HepG2 (cell line): ENCODE data around the gene AIF1. TPM values are rescaled to one million over a fixed set of nuclear protein-coding genes. Genes with fewer than 3 reads are reported as not detected.

Experiments
- BHLHE40 ChIP-seq: IDR thresholded peaks from 2 replicates; pipeline ENCODE4 v1.6.1; 2011; ENCODE audit warnings: low read length, improper control_type of control experiment
- FOXO1 ChIP-seq: sonication (generic); formaldehyde crosslinking; IDR thresholded peaks from 2 replicates; pipeline ENCODE4 v1.4.0; 2020; ENCODE audit warnings: missing genetic modification reagents
- FOXP4 ChIP-seq: sonication (generic); formaldehyde crosslinking; IDR thresholded peaks from 2 replicates; pipeline ENCODE4 v1.4.0; 2020; ENCODE audit warnings: missing genetic modification reagents
- HOXA9 ChIP-seq: sonication (generic); formaldehyde crosslinking; IDR thresholded peaks from 2 replicates; pipeline ENCODE4 v1.8.1; 2022; ENCODE audit warnings: missing genetic modification reagents, mild to moderate bottlenecking, moderate library complexity, borderline replicate concordance
- HOXD1 ChIP-seq: sonication (generic); formaldehyde crosslinking; IDR thresholded peaks from 2 replicates; pipeline ENCODE4 v1.5.0; 2020; ENCODE audit warnings: missing genetic modification reagents
- KAT2B ChIP-seq: fragments of 150-350 bp; IDR thresholded peaks from 2 replicates; pipeline ENCODE4 v1.6.1; 2014; ENCODE audit warnings: low read depth, low read length, borderline replicate concordance
- KDM4B ChIP-seq: sonication (generic); formaldehyde crosslinking; IDR thresholded peaks from 2 replicates; pipeline ENCODE4 v1.4.0; 2020; ENCODE audit warnings: missing genetic modification reagents
- NAIF1 ChIP-seq: sonication (generic); formaldehyde crosslinking; IDR thresholded peaks from 2 replicates; pipeline ENCODE4 v1.5.0; 2020; ENCODE audit warnings: mild to moderate bottlenecking, missing genetic modification reagents, borderline replicate concordance
- NCOA1 ChIP-seq: sonication (generic); formaldehyde crosslinking; IDR thresholded peaks from 2 replicates; pipeline ENCODE4 v1.9.0; 2021; ENCODE audit warnings: missing genetic modification reagents
- NCOR1 ChIP-seq: fragments of 200-600 bp; sonication (generic); IDR thresholded peaks from 2 replicates; pipeline ENCODE4 v1.7.0; 2017; ENCODE audit warnings: antibody characterized with exemption, low read length, borderline replicate concordance
- RBAK ChIP-seq: sonication (generic); formaldehyde crosslinking; IDR thresholded peaks from 2 replicates; pipeline ENCODE4 v1.5.1; 2020; ENCODE audit warnings: mild to moderate bottlenecking, missing genetic modification reagents
- STAG1 ChIP-seq: sonication (generic); formaldehyde crosslinking; IDR thresholded peaks from 2 replicates; pipeline ENCODE4 v1.4.0; 2020; ENCODE audit warnings: missing genetic modification reagents
- STAT5B ChIP-seq: sonication (generic); formaldehyde crosslinking; IDR thresholded peaks from 2 replicates; pipeline ENCODE4 v1.4.0; 2020; ENCODE audit warnings: missing genetic modification reagents
- ZBTB20 ChIP-seq: sonication (generic); formaldehyde crosslinking; IDR thresholded peaks from 2 replicates; pipeline ENCODE4 v1.8.1; 2023; ENCODE audit warnings: missing genetic modification reagents, low read depth, mild to moderate bottlenecking, borderline replicate concordance
- ZBTB39 ChIP-seq: sonication (generic); formaldehyde crosslinking; IDR thresholded peaks from 2 replicates; pipeline ENCODE4 v1.5.0; 2020; ENCODE audit warnings: missing genetic modification reagents
- ZMYM4 ChIP-seq: sonication (generic); formaldehyde crosslinking; IDR thresholded peaks from 2 replicates; pipeline ENCODE4 v1.8.1; 2023; ENCODE audit warnings: mild to moderate bottlenecking, missing genetic modification reagents
- ZNF124 ChIP-seq: sonication (generic); formaldehyde crosslinking; IDR thresholded peaks from 2 replicates; pipeline ENCODE4 v1.4.0; 2020; ENCODE audit warnings: missing genetic modification reagents
- ZNF292 ChIP-seq: sonication (generic); formaldehyde crosslinking; IDR thresholded peaks from 2 replicates; pipeline ENCODE4 v1.8.1; 2022; ENCODE audit warnings: mild to moderate bottlenecking, low read depth, missing genetic modification reagents, borderline replicate concordance
- polyA plus RNA-seq, 8 experiments: library from polyadenylated mRNA; depleted of rRNA in 3 of 8; stranded (reverse) in 7 of 8; unstranded in 1 of 8; fragments of >200 nt; fragmentation: Illumina TruSeq in 4 of 8; extraction: Trizol in 4 of 8; gene quantifications; 2 replicates each; pipeline versions ENCODE4 v1.2.1 to v1.2.3, GENCODE V29; 2011 to 2016; ENCODE audit warnings: low read depth in 4 of 8, missing spikeins in 1 of 8, mixed read lengths in 1 of 8; ENCODE audit not compliant: insufficient read depth in 1 of 8
- total RNA-seq, 5 experiments: library from RNA; depleted of rRNA; stranded (reverse); fragments of >200 nt; fragmentation: Illumina TruSeq; extraction: Trizol; gene quantifications; 2 replicates each; pipeline ENCODE4 v1.2.3, GENCODE V29; 2016; ENCODE audit warnings: low read depth in 1 of 5
- TF ChIP-seq, protein P1 (sequence below): sonication (generic); formaldehyde crosslinking; IDR thresholded peaks from 2 replicates; pipeline ENCODE4 v1.5.0; 2020; ENCODE audit warnings: mild to moderate bottlenecking, missing genetic modification reagents
- TF ChIP-seq, protein P2 (sequence below): IDR thresholded peaks from 2 replicates; pipeline ENCODE4 v1.4.0; 2020; ENCODE audit warnings: mild to moderate bottlenecking, missing genetic modification reagents

The AIF1 gene
- total and polyA plus RNA-seq, 2 of the 13 experiments (the other 11 are each of a cell fraction or from before 2014, with no cell fraction given) = 1.5 TPM; not detected in 1

DNA sequence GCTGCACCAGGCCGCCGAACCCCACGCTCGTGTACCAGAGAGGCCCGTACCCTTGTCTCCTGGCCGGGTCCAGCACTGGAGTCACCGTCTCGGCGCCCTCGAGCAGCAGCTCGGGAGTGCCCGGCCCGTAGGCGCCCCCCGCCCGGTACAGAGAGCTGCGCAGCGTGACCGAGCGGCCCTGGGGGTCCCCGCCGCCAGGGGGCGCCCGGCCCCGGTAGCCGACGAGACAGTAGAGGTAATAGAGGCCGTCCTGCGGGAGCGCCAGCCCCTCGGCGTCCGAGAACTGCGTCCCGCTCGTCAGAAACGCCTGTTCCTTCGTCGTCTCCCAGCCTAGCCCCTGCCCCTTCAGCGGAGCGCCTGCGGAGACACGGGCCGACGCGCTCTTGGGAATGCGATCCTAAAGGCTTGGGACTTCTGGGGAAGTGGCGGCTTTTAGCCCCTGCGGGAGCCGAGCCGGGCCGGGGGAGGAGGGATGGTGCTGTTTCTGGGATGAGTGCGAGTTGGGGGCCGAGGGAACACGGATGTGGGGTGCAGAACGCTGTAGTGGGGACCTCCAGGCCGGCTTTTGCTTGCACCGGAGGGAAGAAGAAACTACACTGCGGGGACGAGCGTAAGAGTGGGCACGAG, 34.1 kb upstream of the AIF1 start (continued):
- TF ChIP-seq, protein P1, sequence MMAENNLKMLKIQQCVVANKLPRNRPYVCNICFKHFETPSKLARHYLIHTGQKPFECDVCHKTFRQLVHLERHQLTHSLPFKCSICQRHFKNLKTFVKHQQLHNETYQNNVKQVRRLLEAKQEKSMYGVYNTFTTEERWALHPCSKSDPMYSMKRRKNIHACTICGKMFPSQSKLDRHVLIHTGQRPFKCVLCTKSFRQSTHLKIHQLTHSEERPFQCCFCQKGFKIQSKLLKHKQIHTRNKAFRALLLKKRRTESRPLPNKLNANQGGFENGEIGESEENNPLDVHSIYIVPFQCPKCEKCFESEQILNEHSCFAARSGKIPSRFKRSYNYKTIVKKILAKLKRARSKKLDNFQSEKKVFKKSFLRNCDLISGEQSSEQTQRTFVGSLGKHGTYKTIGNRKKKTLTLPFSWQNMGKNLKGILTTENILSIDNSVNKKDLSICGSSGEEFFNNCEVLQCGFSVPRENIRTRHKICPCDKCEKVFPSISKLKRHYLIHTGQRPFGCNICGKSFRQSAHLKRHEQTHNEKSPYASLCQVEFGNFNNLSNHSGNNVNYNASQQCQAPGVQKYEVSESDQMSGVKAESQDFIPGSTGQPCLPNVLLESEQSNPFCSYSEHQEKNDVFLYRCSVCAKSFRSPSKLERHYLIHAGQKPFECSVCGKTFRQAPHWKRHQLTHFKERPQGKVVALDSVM (CRISPR knock-in tag) = peak; percentile 91
- TF ChIP-seq NCOR1 = no peak
- no peak for TF ChIP-seq STAT5B (CRISPR knock-in tag)
- TF ChIP-seq BHLHE40 = no peak
- peak; percentile 38; the same call in 1 of the 2 replicates for TF ChIP-seq HOXA9 (CRISPR knock-in tag)
- peak; percentile 29; the same call in 1 of the 2 replicates for TF ChIP-seq ZNF292
- TF ChIP-seq NCOA1 (CRISPR knock-in tag) = peak; percentile 91; the same call in 1 of the 2 replicates
- TF ChIP-seq ZMYM4 (CRISPR knock-in tag) = peak; percentile 74
- no peak for TF ChIP-seq KAT2B
- TF ChIP-seq ZBTB39 (CRISPR knock-in tag) = peak; percentile 45; the same call in 1 of the 2 replicates
- TF ChIP-seq NAIF1 (CRISPR knock-in tag) = 0 out of 2 replicates have a peak, but pooled peaks have one; percentile 39
- TF ChIP-seq KDM4B (CRISPR knock-in tag) = peak; percentile 81
- peak; percentile 11; the same call in 1 of the 2 replicates for TF ChIP-seq FOXP4 (CRISPR knock-in tag)
- TF ChIP-seq ZBTB20 (CRISPR knock-in tag) = no peak
- peak; percentile 60; the same call in 1 of the 2 replicates for TF ChIP-seq HOXD1 (CRISPR knock-in tag)
- no peak for TF ChIP-seq ZNF124 (CRISPR knock-in tag)
- no peak; the same call in 1 of the 2 replicates for TF ChIP-seq RBAK (CRISPR knock-in tag)
- TF ChIP-seq, protein P2, sequence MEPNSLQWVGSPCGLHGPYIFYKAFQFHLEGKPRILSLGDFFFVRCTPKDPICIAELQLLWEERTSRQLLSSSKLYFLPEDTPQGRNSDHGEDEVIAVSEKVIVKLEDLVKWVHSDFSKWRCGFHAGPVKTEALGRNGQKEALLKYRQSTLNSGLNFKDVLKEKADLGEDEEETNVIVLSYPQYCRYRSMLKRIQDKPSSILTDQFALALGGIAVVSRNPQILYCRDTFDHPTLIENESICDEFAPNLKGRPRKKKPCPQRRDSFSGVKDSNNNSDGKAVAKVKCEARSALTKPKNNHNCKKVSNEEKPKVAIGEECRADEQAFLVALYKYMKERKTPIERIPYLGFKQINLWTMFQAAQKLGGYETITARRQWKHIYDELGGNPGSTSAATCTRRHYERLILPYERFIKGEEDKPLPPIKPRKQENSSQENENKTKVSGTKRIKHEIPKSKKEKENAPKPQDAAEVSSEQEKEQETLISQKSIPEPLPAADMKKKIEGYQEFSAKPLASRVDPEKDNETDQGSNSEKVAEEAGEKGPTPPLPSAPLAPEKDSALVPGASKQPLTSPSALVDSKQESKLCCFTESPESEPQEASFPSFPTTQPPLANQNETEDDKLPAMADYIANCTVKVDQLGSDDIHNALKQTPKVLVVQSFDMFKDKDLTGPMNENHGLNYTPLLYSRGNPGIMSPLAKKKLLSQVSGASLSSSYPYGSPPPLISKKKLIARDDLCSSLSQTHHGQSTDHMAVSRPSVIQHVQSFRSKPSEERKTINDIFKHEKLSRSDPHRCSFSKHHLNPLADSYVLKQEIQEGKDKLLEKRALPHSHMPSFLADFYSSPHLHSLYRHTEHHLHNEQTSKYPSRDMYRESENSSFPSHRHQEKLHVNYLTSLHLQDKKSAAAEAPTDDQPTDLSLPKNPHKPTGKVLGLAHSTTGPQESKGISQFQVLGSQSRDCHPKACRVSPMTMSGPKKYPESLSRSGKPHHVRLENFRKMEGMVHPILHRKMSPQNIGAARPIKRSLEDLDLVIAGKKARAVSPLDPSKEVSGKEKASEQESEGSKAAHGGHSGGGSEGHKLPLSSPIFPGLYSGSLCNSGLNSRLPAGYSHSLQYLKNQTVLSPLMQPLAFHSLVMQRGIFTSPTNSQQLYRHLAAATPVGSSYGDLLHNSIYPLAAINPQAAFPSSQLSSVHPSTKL (CRISPR knock-in tag) = peak; percentile 65; the same call in 1 of the 2 replicates
- peak; percentile 76 for TF ChIP-seq STAG1 (CRISPR knock-in tag)
- TF ChIP-seq FOXO1 (CRISPR knock-in tag) = peak; percentile 56
